ENCODE measurements around the gene LPP. TPM values are rescaled to one million over a fixed set of nuclear protein-coding genes. Genes with fewer than 3 reads are reported as not detected.
A peak's percentile ranks its signal among the peaks of the same experiment; 100 is the strongest.

The LPP gene
- total RNA-seq, 4 donors from 2014 or later, result 109 to 170 (median 132) TPM

GRCh38 chr3:188827576-188827975, 673.6 kb downstream of the LPP start:
- Histone ChIP-seq H3K27me3 (no peaks in the 10 kb centered on the region), H3K27ac (no peak overlapping the region), H3K36me3 (no peaks in the 10 kb centered on the region), H3K9me3 (no peaks in the 10 kb centered on the region), H3K4me1 (peaks cover 0 to under 1% (median 0%) of the 10 kb centered on the region in 4 donors), H3K4me3 (no peak overlapping the region)
- no peak for DNase-seq
- TF ChIP-seq CTCF (IDR thresholded peaks at IDR 0.05), result no peak
- no peak for TF ChIP-seq POLR2A (IDR thresholded peaks at IDR 0.05)

- no peak overlapping the region for H3K27ac ChIP-seq
- no peaks in the 10 kb centered on the region for H3K9me3 ChIP-seq
- H3K27me3 ChIP-seq, result no peaks in the 10 kb centered on the region
- H3K36me3 ChIP-seq, result no peaks in the 10 kb centered on the region
- TF ChIP-seq CTCF (IDR thresholded peaks at IDR 0.05) (no peak), POLR2A (IDR thresholded peaks at IDR 0.05) (no peak)
- H3K4me1 ChIP-seq, result peaks cover 0 to 6% (median 0%) of the 10 kb centered on the region in 4 donors
- H3K4me3 ChIP-seq, result no peak overlapping the region
- DNase-seq, result no peak
Observed at GRCh38 chr3:188829130-188829529, 675.2 kb downstream of the LPP start.

GRCh38 chr3:188829576-188829975, 675.6 kb downstream of the LPP start:
- H3K27me3 ChIP-seq, result no peaks in the 10 kb centered on the region
- peaks cover 0 to 6% (median 0%) of the 10 kb centered on the region in 4 donors for H3K4me1 ChIP-seq
- no peak overlapping the region for H3K4me3 ChIP-seq
- no peak overlapping the region for H3K27ac ChIP-seq
- no peaks in the 10 kb centered on the region for H3K9me3 ChIP-seq
- DNase-seq, result no peak
- no peaks in the 10 kb centered on the region for H3K36me3 ChIP-seq
- no peak for TF ChIP-seq POLR2A (IDR thresholded peaks at IDR 0.05)

- no peaks in the 10 kb centered on the region for H3K9me3 ChIP-seq
- no peak overlapping the region for H3K27ac ChIP-seq
- no peaks in the 10 kb centered on the region for H3K27me3 ChIP-seq
- DNase-seq, result no peak
- peaks cover 0 to 6% (median 0%) of the 10 kb centered on the region in 4 donors for H3K4me1 ChIP-seq
- no peak overlapping the region for H3K4me3 ChIP-seq
- H3K36me3 ChIP-seq, result no peaks in the 10 kb centered on the region
- TF ChIP-seq POLR2A (IDR thresholded peaks at IDR 0.05), result no peak
- peak in 1 of 6 experiments; percentile 22 for TF ChIP-seq CTCF (IDR thresholded peaks at IDR 0.05)
Observed at GRCh38 chr3:188830893-188831292, 676.9 kb downstream of the LPP start.

GRCh38 chr3:188832146-188832545, 678.2 kb downstream of the LPP start:
- Histone ChIP-seq H3K36me3 (no peaks in the 10 kb centered on the region), H3K27me3 (no peaks in the 10 kb centered on the region), H3K9me3 (no peaks in the 10 kb centered on the region), H3K4me1 (peaks cover 0 to 6% (median 0%) of the 10 kb centered on the region in 4 donors), H3K4me3 (no peak overlapping the region), H3K27ac (no peak overlapping the region)
- no peak for TF ChIP-seq POLR2A (IDR thresholded peaks at IDR 0.05)
- no peak for DNase-seq

- Histone ChIP-seq H3K4me3 (no peak overlapping the region), H3K4me1 (peaks cover 0 to 6% (median 0%) of the 10 kb centered on the region in 4 donors), H3K9me3 (no peaks in the 10 kb centered on the region), H3K36me3 (no peaks in the 10 kb centered on the region), H3K27me3 (no peaks in the 10 kb centered on the region), H3K27ac (no peak overlapping the region)
- no peak for TF ChIP-seq CTCF (IDR thresholded peaks at IDR 0.05)
- no peak for TF ChIP-seq POLR2A (IDR thresholded peaks at IDR 0.05)
- no peak for DNase-seq
Observed at GRCh38 chr3:188832961-188833721, 679.2 kb downstream of the LPP start.

Measured in Peyer's patch (tissue), 4 donors.